WTC11 (cell line): Measurements from ENCODE around the gene OFD1.

ENCODE experiments used
- CREB1 ChIP-seq: sonication (generic); formaldehyde crosslinking; IDR thresholded peaks from 2 replicates; pipeline ENCODE4 v1.8.0; 2023; ENCODE audit warnings: mild to moderate bottlenecking, missing genetic modification reagents
- ETV6 ChIP-seq: sonication (generic); formaldehyde crosslinking; IDR thresholded peaks from 2 replicates; pipeline ENCODE4 v1.8.1; 2022; ENCODE audit warnings: mild to moderate bottlenecking, missing genetic modification reagents
- FOXJ3 ChIP-seq: sonication (generic); formaldehyde crosslinking; IDR thresholded peaks from 2 replicates; pipeline ENCODE4 v1.9.0; 2021; ENCODE audit warnings: missing genetic modification reagents, mild to moderate bottlenecking, borderline replicate concordance
- IRF2 ChIP-seq: sonication (generic); formaldehyde crosslinking; IDR thresholded peaks from 2 replicates; pipeline ENCODE4 v1.8.0; 2022; ENCODE audit warnings: low read depth, missing genetic modification reagents, borderline replicate concordance
- KAT7 ChIP-seq: sonication (generic); formaldehyde crosslinking; IDR thresholded peaks from 2 replicates; pipeline ENCODE4 v1.8.1; 2023; ENCODE audit warnings: missing genetic modification reagents, mild to moderate bottlenecking, borderline replicate concordance
- MXD4 ChIP-seq: fragments of 250-450 bp; sonication (Bioruptor Pico); IDR thresholded peaks from 2 replicates; pipeline ENCODE4 v1.8.0; 2021; ENCODE audit warnings: mild to moderate bottlenecking, moderate library complexity, borderline replicate concordance
- TEAD4 ChIP-seq: sonication (generic); formaldehyde crosslinking; IDR thresholded peaks from 2 replicates; pipeline ENCODE4 v1.8.0; 2022; ENCODE audit warnings: mild to moderate bottlenecking, missing genetic modification reagents
- ZBTB21 ChIP-seq: sonication (generic); formaldehyde crosslinking; IDR thresholded peaks from 2 replicates; pipeline ENCODE4 v1.8.1; 2023; ENCODE audit warnings: mild to moderate bottlenecking, missing genetic modification reagents, borderline replicate concordance
- TF ChIP-seq, protein P1 (sequence below): fragments of 200-600 bp; IDR thresholded peaks from 2 replicates; pipeline ENCODE4 v1.8.0; 2022; ENCODE audit warnings: antibody characterized with exemption
- TF ChIP-seq, protein P2 (sequence below): sonication (generic); formaldehyde crosslinking; IDR thresholded peaks from 2 replicates; pipeline ENCODE4 v1.8.1; 2022; ENCODE audit warnings: low read depth, mild to moderate bottlenecking, moderate library complexity, missing genetic modification reagents, borderline replicate concordance
- TF ChIP-seq, protein P3 (sequence below): sonication (generic); formaldehyde crosslinking; IDR thresholded peaks from 2 replicates; pipeline ENCODE4 v1.8.1; 2023; ENCODE audit warnings: mild to moderate bottlenecking, missing genetic modification reagents, moderate library complexity
- TF ChIP-seq, protein P4 (sequence below): sonication (generic); formaldehyde crosslinking; IDR thresholded peaks from 2 replicates; pipeline ENCODE4 v1.8.0; 2022; ENCODE audit warnings: mild to moderate bottlenecking, missing genetic modification reagents
- TF ChIP-seq, protein P5 (sequence below): fragments of 250-450 bp; sonication (Bioruptor Pico); IDR thresholded peaks from 2 replicates; pipeline ENCODE4 v2.1.2; 2022; ENCODE audit warnings: mild to moderate bottlenecking, moderate library complexity

DNA sequence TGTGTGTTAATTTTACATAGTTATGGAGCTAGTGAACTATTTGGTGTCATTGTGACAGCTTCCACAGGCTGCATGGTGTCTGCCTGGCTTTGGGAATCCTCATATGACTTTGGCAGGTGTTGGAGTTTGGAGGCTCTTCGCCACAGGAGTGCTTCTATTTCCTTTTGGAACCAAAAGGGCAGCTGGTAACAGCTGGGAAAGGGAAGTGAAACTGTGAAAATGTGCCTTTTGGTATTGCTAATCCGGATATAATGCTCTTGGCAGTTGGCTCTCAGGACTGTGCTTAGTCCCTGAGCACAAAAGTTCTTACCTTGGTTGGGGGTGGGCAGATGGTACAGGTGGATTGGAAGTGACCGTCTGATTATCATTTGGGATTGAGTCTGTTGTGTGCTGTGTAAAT lies 18.1 kb downstream of the OFD1 start:
- TF ChIP-seq, protein P1, sequence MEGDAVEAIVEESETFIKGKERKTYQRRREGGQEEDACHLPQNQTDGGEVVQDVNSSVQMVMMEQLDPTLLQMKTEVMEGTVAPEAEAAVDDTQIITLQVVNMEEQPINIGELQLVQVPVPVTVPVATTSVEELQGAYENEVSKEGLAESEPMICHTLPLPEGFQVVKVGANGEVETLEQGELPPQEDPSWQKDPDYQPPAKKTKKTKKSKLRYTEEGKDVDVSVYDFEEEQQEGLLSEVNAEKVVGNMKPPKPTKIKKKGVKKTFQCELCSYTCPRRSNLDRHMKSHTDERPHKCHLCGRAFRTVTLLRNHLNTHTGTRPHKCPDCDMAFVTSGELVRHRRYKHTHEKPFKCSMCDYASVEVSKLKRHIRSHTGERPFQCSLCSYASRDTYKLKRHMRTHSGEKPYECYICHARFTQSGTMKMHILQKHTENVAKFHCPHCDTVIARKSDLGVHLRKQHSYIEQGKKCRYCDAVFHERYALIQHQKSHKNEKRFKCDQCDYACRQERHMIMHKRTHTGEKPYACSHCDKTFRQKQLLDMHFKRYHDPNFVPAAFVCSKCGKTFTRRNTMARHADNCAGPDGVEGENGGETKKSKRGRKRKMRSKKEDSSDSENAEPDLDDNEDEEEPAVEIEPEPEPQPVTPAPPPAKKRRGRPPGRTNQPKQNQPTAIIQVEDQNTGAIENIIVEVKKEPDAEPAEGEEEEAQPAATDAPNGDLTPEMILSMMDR: no peak
- TF ChIP-seq TEAD4: no peak
- TF ChIP-seq ZBTB21 (CRISPR knock-in tag): no peak
- no peak for TF ChIP-seq IRF2
- TF ChIP-seq ETV6: no peak
- TF ChIP-seq, protein P2, sequence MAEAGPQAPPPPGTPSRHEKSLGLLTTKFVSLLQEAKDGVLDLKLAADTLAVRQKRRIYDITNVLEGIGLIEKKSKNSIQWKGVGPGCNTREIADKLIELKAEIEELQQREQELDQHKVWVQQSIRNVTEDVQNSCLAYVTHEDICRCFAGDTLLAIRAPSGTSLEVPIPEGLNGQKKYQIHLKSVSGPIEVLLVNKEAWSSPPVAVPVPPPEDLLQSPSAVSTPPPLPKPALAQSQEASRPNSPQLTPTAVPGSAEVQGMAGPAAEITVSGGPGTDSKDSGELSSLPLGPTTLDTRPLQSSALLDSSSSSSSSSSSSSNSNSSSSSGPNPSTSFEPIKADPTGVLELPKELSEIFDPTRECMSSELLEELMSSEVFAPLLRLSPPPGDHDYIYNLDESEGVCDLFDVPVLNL: no peak
- TF ChIP-seq, protein P3, sequence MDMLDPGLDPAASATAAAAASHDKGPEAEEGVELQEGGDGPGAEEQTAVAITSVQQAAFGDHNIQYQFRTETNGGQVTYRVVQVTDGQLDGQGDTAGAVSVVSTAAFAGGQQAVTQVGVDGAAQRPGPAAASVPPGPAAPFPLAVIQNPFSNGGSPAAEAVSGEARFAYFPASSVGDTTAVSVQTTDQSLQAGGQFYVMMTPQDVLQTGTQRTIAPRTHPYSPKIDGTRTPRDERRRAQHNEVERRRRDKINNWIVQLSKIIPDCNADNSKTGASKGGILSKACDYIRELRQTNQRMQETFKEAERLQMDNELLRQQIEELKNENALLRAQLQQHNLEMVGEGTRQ: no peak
- TF ChIP-seq KAT7 (CRISPR knock-in tag): no peak
- no peak for TF ChIP-seq CREB1 (CRISPR knock-in tag)
- TF ChIP-seq MXD4 (CRISPR knock-in tag): no peak
- TF ChIP-seq, protein P4, sequence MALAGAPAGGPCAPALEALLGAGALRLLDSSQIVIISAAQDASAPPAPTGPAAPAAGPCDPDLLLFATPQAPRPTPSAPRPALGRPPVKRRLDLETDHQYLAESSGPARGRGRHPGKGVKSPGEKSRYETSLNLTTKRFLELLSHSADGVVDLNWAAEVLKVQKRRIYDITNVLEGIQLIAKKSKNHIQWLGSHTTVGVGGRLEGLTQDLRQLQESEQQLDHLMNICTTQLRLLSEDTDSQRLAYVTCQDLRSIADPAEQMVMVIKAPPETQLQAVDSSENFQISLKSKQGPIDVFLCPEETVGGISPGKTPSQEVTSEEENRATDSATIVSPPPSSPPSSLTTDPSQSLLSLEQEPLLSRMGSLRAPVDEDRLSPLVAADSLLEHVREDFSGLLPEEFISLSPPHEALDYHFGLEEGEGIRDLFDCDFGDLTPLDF: no peak
- no peak for TF ChIP-seq FOXJ3 (CRISPR knock-in tag)
- TF ChIP-seq, protein P5, sequence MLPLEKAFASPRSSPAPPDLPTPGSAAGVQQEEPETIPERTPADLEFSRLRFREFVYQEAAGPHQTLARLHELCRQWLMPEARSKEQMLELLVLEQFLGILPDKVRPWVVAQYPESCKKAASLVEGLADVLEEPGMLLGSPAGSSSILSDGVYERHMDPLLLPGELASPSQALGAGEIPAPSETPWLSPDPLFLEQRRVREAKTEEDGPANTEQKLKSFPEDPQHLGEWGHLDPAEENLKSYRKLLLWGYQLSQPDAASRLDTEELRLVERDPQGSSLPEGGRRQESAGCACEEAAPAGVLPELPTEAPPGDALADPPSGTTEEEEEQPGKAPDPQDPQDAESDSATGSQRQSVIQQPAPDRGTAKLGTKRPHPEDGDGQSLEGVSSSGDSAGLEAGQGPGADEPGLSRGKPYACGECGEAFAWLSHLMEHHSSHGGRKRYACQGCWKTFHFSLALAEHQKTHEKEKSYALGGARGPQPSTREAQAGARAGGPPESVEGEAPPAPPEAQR (CRISPR knock-in tag): no peak
